Lower lobe of right lung (tissue), 2 donors: Measurements from ENCODE around the gene EREG. TPM values are rescaled to one million over a fixed set of nuclear protein-coding genes. Genes with fewer than 3 reads are reported as not detected.
A peak's percentile ranks its signal among the peaks of the same experiment; 100 is the strongest.
"Not testable (repeated sequence)": the region's sequence is repeated elsewhere in the genome, so short reads cannot be mapped to it uniquely, and the experiment has no call there.

Source experiments
- ATAC-seq, 2 donors: fragments of 200-7000 bp; cut with Tn5 transposase; one replicate each; pipeline ENCODE4 v1.9.1; 2020 to 2022; ENCODE audit warnings: mild to moderate bottlenecking in 2 of 2, moderate library complexity in 2 of 2
- DNase-seq: peaks from one replicate; pipeline ENCODE4 v3.0.0-alpha.2; 2020
- H3K27ac ChIP-seq: fragments of 200-600 bp; one replicate; pipeline ENCODE4 v1.8.0; 2022
- H3K27me3 ChIP-seq: fragments of 200-600 bp; one replicate; pipeline ENCODE4 v1.8.0; 2022; ENCODE audit warnings: low read depth
- H3K36me3 ChIP-seq: fragments of 200-600 bp; one replicate; pipeline ENCODE4 v1.8.0; 2022; ENCODE audit warnings: mild to moderate bottlenecking
- H3K4me1 ChIP-seq: fragments of 200-600 bp; one replicate; pipeline ENCODE4 v1.8.0; 2022
- H3K4me3 ChIP-seq: fragments of 200-600 bp; one replicate; pipeline ENCODE4 v1.8.0; 2022; ENCODE audit warnings: mild to moderate bottlenecking
- H3K9me3 ChIP-seq: fragments of 200-600 bp; one replicate; pipeline ENCODE4 v1.8.0; 2022
- intact Hi-C: fragments of 100-400 bp; cut with DNase I; formaldehyde crosslinking; loops from one replicate; pipeline ENCODE4 v1.11.0; 2022
- total RNA-seq: library from RNA; stranded (reverse); fragmentation: NEBNext Ultra II Directional; extraction: Animal tissue kit (Norgen Biotek cat#: 25700); gene quantifications from one replicate; pipeline ENCODE4 v1.2.1, GENCODE V29; 2021
- TF ChIP-seq, protein P1 (sequence below): fragments of 200-600 bp; IDR thresholded peaks from one replicate; pipeline ENCODE4 v1.8.0; 2022; ENCODE audit warnings: antibody characterized with exemption, mild to moderate bottlenecking
- donor health status: DM: no; HTN: yes; CAD: no; lungs with severe emphysema.

The EREG gene
- total RNA-seq, 1 donor from 2014 or later = 1.1 TPM

DNA sequence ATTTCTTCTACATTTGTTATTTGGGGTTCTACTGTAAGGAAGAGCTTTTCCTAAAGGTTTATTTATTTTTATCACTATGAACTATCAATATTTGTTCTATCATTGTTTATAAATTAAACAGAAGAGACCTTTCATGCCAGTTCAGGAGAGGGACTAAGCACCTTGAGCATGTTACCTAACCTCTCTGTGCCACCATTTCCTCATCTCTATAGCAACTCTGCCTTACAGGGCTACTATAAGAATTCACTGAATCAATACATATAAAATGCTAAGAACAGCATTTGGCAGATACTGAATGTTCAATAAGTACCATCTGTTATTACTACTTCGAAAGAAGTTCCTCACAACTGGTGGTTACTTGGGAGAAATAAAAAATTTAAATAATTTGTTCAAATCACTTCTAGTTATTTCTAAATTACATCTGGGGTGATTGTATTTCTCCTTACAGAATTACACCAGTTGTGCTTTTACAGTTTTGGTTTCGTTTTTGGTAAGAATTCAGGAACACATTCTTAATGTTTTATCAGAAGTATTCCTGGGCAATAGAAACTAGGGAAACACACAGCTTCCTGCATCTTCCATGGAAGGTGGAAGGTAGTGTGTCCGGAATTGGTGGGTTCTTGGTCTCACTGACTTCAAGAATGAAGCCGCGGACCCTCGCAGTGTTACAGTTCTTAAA is 32.9 kb downstream of the EREG start:
- DNase-seq (no peak), ATAC-seq (peak in 1 of 2 donors; percentile 55)
- Histone ChIP-seq H3K9me3 (no peaks in the 10 kb centered on the region), H3K27me3 (no peaks in the 10 kb centered on the region), H3K4me1 (no peaks in the 10 kb centered on the region), H3K36me3 (no peaks in the 10 kb centered on the region), H3K27ac (peak overlapping the region; percentile 58), H3K4me3 (peak overlapping the region; percentile 43)
- intact Hi-C loops = no loop called here
- TF ChIP-seq, protein P1, sequence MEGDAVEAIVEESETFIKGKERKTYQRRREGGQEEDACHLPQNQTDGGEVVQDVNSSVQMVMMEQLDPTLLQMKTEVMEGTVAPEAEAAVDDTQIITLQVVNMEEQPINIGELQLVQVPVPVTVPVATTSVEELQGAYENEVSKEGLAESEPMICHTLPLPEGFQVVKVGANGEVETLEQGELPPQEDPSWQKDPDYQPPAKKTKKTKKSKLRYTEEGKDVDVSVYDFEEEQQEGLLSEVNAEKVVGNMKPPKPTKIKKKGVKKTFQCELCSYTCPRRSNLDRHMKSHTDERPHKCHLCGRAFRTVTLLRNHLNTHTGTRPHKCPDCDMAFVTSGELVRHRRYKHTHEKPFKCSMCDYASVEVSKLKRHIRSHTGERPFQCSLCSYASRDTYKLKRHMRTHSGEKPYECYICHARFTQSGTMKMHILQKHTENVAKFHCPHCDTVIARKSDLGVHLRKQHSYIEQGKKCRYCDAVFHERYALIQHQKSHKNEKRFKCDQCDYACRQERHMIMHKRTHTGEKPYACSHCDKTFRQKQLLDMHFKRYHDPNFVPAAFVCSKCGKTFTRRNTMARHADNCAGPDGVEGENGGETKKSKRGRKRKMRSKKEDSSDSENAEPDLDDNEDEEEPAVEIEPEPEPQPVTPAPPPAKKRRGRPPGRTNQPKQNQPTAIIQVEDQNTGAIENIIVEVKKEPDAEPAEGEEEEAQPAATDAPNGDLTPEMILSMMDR = no peak

DNA sequence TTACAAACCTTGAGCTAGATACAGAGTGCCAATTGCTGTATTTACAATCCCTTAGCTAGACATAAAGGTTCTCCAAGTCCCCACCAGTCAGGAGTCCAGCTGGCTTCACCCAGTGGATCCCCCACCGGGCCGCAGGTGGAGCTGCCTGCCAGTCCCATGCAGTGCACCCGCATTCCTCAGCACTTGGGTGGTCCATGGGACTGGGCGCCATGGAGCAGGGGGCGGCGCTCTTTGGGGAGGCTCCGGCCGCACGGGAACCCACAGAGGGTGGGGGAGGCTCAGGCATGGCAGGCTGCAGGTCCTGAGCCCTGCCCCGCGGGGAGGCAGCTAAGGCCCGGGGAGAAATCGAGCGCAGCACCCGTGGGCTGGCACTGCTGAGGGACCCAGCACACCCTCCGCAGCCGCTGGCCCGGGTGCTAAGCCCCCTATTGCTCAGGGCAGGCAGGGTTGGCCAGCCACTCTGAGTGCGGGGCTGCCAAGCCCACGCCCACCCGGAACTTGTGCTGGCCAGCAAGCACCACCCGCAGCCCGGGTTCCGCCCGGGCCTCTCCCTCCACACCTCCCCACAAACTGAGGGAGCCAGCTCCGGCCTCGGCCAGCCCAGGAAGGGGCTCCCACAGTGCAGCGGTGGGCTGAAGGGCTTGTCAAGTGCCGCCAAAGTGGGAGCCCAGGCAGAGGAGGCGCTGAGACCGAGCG is 34.1 kb downstream of the EREG start:
- H3K4me1 ChIP-seq, intact Hi-C loops, H3K27me3 ChIP-seq, ATAC-seq, H3K4me3 ChIP-seq, H3K36me3 ChIP-seq, H3K9me3 ChIP-seq, DNase-seq: not testable (repeated sequence)
- peak overlapping the region; percentile 58 for H3K27ac ChIP-seq

DNA sequence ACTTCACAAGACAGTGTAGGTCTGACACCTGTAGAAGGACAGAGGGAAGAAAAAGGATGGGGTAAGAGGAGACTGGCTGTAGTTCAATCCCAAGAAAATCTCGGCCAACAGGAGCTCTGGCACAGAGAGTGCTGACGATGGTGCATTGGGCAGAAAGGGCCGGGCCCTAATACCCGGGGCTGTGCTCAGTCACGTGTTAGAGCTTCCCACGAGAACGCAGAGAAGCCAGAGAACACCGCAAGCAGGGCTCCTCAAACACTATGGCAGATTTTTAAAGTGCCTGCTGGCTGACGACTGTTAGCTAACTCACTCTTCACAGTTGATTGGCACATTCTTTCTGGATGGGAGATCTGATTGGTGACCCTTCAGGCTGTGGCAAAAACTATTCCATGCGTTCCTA is 35.5 kb downstream of the EREG start:
- no peaks in the 10 kb centered on the region for H3K9me3 ChIP-seq
- no peak overlapping the region for H3K27ac ChIP-seq
- no peak for DNase-seq
- TF ChIP-seq, protein P1 = no peak
- intact Hi-C loops = no loop called here
- no peak overlapping the region for H3K4me3 ChIP-seq
- no peaks in the 10 kb centered on the region for H3K4me1 ChIP-seq
- no peaks in the 10 kb centered on the region for H3K36me3 ChIP-seq
- no peak for ATAC-seq
- no peaks in the 10 kb centered on the region for H3K27me3 ChIP-seq

DNA sequence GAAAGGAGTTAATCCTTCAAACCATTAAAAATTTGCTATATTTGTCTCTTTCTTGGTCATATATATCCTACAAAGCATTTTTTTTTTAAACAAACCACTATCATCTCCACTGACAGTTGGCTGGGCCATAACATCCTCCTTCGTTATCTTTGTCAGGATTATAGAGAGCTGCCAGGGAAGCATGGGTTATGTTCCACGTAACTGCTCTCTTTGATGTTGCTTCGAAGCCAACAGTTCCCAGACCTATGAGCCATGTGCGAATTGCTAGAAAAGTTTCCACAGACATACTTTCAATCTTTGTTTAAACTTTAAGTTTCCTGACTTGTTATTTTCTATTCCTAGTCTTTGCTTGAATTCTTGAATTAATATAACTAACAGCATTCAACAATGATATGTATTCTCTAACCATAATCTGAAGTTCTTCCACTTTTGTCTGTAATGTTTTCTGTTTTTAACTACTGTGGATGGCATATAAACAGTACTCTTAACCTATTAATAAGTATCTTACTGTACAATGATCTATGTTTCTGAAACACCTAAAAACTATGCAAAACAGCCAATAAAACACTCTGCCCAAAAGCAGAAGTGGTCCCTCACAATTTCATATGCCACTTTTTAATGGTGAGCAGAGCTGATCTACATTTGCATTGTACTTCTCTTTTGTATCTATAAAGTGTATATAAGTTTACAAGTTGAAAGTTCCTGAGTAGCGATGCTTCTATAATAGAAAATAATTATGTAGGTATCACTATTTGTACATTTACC is 37.9 kb downstream of the EREG start:
- H3K4me1 ChIP-seq = no peaks in the 10 kb centered on the region
- H3K36me3 ChIP-seq = no peaks in the 10 kb centered on the region
- intact Hi-C loops = no loop called here
- TF ChIP-seq, protein P1 = no peak
- H3K4me3 ChIP-seq = no peak overlapping the region
- DNase-seq (no peak), ATAC-seq (no peak)
- H3K27me3 ChIP-seq = no peaks in the 10 kb centered on the region
- no peaks in the 10 kb centered on the region for H3K9me3 ChIP-seq
- H3K27ac ChIP-seq = no peak overlapping the region

DNA sequence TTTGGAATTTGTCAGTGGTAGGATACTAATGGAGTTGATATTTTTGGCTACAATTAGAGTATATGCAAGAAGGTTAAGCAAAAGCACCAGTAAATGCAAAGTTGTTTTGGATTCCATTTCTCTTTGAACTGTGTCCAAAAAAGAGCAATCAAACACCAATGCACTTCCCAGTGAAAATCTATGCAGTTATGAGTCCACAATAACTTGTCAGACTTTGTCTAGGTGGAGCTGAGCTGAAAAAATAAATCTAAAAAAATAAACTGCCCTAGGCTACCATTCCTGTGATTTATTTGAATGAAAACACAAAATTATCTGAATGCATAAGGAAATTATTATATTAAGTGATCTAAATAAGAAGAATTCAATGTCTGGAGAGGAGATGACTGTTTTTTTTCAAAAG is 42.9 kb downstream of the EREG start:
- no peaks in the 10 kb centered on the region for H3K4me1 ChIP-seq
- no peak overlapping the region for H3K27ac ChIP-seq
- TF ChIP-seq, protein P1 = no peak
- ATAC-seq (no peak), DNase-seq (no peak)
- H3K9me3 ChIP-seq = no peaks in the 10 kb centered on the region
- H3K4me3 ChIP-seq = no peak overlapping the region
- intact Hi-C loops = no loop called here
- no peaks in the 10 kb centered on the region for H3K36me3 ChIP-seq
- no peaks in the 10 kb centered on the region for H3K27me3 ChIP-seq
